ENCODE data around the gene C20orf173.

DNA sequence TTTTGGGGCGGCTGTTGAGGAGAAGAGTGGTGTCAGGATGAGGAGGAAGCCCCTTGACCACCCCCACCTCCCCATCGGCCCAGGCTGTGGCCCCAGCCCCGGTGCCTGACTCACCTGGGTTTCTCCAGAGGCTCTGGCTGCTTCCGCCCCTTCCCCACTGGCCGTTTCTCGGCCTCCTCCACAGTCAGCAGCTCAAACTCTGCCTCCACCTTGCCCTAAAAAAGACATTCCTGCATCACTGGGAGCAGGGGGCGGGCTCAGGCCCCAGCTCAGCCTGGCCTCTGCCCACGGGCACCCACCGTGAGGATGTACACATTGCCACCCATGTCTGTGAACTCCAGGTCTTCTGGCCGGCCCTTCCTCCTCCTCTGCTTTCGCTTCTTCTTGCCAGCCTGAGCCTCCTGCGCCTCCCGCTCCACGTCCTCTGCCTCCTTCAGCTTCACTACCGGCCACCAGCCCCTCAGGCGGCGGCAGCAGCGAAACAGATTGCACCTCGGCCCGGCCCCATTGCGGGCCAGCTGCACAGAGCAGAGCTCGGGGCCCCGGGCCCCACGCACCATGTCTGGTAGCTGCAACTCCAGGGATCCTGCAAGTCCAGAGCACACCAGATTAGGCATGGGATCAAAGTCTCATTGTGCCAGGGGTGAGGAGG, 29.7 kb upstream of the C20orf173 start:
- TF ChIP-seq CTCF (conservative IDR thresholded peaks at IDR 0.05): no peak
- no peak for TF ChIP-seq EZH2 (IDR thresholded peaks at IDR 0.05; ENCODE audit: low read depth)
